ENCODE results near the gene EXOC6B.

GRCh38 chr2:72847534-72848315 is 21.9 kb upstream of the EXOC6B start:
- TF ChIP-seq CTCF (IDR thresholded peaks at IDR 0.05) (no peak), POLR2A (IDR thresholded peaks at IDR 0.05) (no peak)
